Ovary (tissue), 9 donors: Measurements from ENCODE around the gene POMT1. TPM values are rescaled to one million over a fixed set of nuclear protein-coding genes. Genes with fewer than 3 reads are reported as not detected.
"Not testable (repeated sequence)": the region's sequence is repeated elsewhere in the genome, so short reads cannot be mapped to it uniquely, and the experiment has no call there.

Source experiments
- DNase-seq, 5 donors: peaks; one replicate each; pipeline ENCODE4 v3.0.0-alpha.2; 2019 to 2020
- H3K27ac ChIP-seq, 2 donors: fragments of 200-600 bp; one replicate each; pipeline versions ENCODE4 v1.5.1 to v1.8.0; 2019 to 2022
- H3K27me3 ChIP-seq: fragments of 200-600 bp; one replicate; pipeline ENCODE4 v1.8.0; 2022
- H3K36me3 ChIP-seq: fragments of 200-600 bp; sonication (generic); one replicate; pipeline ENCODE4 v1.5.1; 2019
- H3K4me1 ChIP-seq: one replicate; pipeline ENCODE4 v1.8.1; 2013; ENCODE audit warnings: mild to moderate bottlenecking, moderate library complexity; ENCODE audit not compliant: insufficient read depth
- H3K4me3 ChIP-seq: fragments of 200-600 bp; sonication (generic); one replicate; pipeline ENCODE4 v1.5.1; 2017
- H3K9me3 ChIP-seq, 2 donors: fragments of 200-600 bp in 1 of 2; sonication (generic) in 1 of 2; one replicate each; pipeline versions ENCODE4 v1.5.1 to v1.8.1; 2013 to 2019; ENCODE audit warnings: mild to moderate bottlenecking in 1 of 2, moderate library complexity in 1 of 2
- EP300 ChIP-seq: sonication (generic); formaldehyde crosslinking; IDR thresholded peaks from one replicate; pipeline ENCODE4 v1.6.1; 2017; ENCODE audit warnings: antibody characterized with exemption
- POLR2A ChIP-seq: fragments of 450-650 bp; IDR thresholded peaks from one replicate; pipeline ENCODE4 v1.6.1; 2017; ENCODE audit warnings: antibody characterized with exemption, mild to moderate bottlenecking, moderate library complexity
- WGBS, 3 donors: extraction: QIAGEN DNeasy Blood & Tissue Kit in 1 of 3; methylation state at CpG; one replicate each; pipeline versions ENCODE4 v1.1.5 to v1.1.7; 2013 to 2017; 5-methylcytosine and 5-hydroxymethylcytosine counted together
- intact Hi-C, 4 donors: fragments of 100-400 bp; cut with DNase I; formaldehyde crosslinking; loops; one replicate each; pipeline versions ENCODE4 v1.11.0 to v1.15.1; 2022 to 2023
- polyA plus RNA-seq, 2 donors: library from polyadenylated mRNA; stranded (reverse); fragments of 200-250 nt in 1 of 2; fragments of 350-450 nt in 1 of 2; fragmentation: Illumina TruSeq in 1 of 2; extraction: RNeasy Lipid Tissue Mini Kit (QIAGEN cat#74804) in 1 of 2; gene quantifications; one replicate each; pipeline ENCODE4 v1.2.3, GENCODE V29; 2013 to 2014
- total RNA-seq, 7 donors: library from RNA; depleted of rRNA in 2 of 7; stranded (reverse); fragments of >200 nt in 2 of 7; fragmentation: NEBNext Ultra II Directional in 3 of 7; extraction: Animal tissue kit (Norgen Biotek cat#: 25700) in 3 of 7; gene quantifications; one replicate each; pipeline versions ENCODE4 v1.1.0 to v1.2.4, GENCODE V29; 2016 to 2023
- TF ChIP-seq, protein P1 (sequence below), 3 donors: fragments of 450-650 bp in 2 of 3; fragments of 200-600 bp in 1 of 3; IDR thresholded peaks; one replicate each; pipeline versions ENCODE4 v1.5.1 to v1.8.0; 2016 to 2022; ENCODE audit warnings: antibody characterized with exemption in 3 of 3, mild to moderate bottlenecking in 1 of 3
- donor health status: DM: no; HTN: no; CAD: no; lungs with moderate emphysema.
- donor health status: DM: no; HTN: no; CAD: no.
- donor health status: Bipolar disorder and iron deficiency.
- donor health status: DM: yes; HTN: yes; CAD: no.
- donor health status: DM: no; HTN: no; CAD: no.
- donor health status: DM: yes; HTN: yes; CAD: no.

Gene POMT1
- total and polyA plus RNA-seq, 9 donors, result 14.6 to 30.8 (median 25.1) TPM

DNA sequence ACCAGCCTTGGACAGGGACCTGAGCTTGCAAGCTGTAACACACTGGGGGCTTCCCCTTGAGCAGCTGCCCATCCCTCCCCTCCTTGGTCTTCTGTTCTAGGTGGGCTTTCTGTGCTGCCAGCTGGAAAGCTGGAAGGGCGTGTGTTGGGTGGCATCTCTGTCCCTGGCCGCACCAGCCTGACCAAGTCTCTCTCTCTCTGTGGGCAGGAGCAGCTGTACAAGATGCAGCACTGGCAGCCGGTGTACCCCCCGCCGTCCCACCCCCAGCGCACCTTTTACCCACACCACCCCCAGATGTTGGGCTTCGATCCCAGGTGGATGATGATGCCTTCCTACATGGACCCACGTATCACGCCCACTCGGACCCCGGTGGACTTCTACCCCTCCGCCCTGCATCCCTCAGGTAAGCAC, 32.1 kb upstream of the POMT1 start:
- H3K27me3 ChIP-seq, result no peaks in the 10 kb centered on the region
- intact Hi-C loops, result loop anchor here in 1 of 4 donors (10.0 kb wide), 2 partner anchors 66 to 116 kb away; no protein-coding TSS in a partner anchor
- H3K36me3 ChIP-seq, result no peaks in the 10 kb centered on the region
- no peaks in the 10 kb centered on the region for H3K9me3 ChIP-seq
- DNase-seq, result peak in 1 of 5 donors; percentile 30
- H3K4me3 ChIP-seq, result no peak overlapping the region
- peaks cover 3% of the 10 kb centered on the region for H3K4me1 ChIP-seq
- H3K27ac ChIP-seq, result no peak overlapping the region
- TF ChIP-seq, protein P1, sequence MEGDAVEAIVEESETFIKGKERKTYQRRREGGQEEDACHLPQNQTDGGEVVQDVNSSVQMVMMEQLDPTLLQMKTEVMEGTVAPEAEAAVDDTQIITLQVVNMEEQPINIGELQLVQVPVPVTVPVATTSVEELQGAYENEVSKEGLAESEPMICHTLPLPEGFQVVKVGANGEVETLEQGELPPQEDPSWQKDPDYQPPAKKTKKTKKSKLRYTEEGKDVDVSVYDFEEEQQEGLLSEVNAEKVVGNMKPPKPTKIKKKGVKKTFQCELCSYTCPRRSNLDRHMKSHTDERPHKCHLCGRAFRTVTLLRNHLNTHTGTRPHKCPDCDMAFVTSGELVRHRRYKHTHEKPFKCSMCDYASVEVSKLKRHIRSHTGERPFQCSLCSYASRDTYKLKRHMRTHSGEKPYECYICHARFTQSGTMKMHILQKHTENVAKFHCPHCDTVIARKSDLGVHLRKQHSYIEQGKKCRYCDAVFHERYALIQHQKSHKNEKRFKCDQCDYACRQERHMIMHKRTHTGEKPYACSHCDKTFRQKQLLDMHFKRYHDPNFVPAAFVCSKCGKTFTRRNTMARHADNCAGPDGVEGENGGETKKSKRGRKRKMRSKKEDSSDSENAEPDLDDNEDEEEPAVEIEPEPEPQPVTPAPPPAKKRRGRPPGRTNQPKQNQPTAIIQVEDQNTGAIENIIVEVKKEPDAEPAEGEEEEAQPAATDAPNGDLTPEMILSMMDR (IDR thresholded peaks at IDR 0.05), result no peak
- TF ChIP-seq POLR2A (no peak), EP300 (no peak)
- WGBS, 3 donors, result 97% methylated on average over 12 of the region's 12 CpGs

DNA sequence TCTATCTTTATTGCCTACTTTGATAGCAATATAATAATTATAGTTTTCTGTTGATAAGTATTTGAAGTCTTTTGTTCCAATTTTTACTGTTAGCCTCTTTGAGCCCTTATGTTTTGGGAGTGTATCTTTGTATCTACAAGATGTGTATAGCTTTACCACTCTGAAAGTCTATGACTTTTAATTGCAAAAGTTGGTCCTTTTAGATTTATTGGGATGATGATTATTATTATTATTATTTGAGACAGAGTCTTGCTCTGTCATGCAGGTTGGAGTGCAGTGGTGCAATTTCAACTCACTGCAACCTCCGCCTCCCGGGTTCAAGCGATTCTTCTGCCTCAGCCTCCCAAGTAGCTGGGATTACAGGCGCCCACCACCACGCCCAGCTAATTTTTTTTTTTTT, 30.6 kb upstream of the POMT1 start:
- not testable (repeated sequence) for DNase-seq, H3K36me3 ChIP-seq, H3K9me3 ChIP-seq, H3K4me3 ChIP-seq, H3K27me3 ChIP-seq, H3K4me1 ChIP-seq, H3K27ac ChIP-seq
- 93 to 97% (median 95%) methylated on average over 5 of the region's 5 CpGs for WGBS, 3 donors
- intact Hi-C loops, result loop anchor here in 1 of 4 donors (10.0 kb wide), 2 partner anchors 67 to 117 kb away; no protein-coding TSS in a partner anchor

DNA sequence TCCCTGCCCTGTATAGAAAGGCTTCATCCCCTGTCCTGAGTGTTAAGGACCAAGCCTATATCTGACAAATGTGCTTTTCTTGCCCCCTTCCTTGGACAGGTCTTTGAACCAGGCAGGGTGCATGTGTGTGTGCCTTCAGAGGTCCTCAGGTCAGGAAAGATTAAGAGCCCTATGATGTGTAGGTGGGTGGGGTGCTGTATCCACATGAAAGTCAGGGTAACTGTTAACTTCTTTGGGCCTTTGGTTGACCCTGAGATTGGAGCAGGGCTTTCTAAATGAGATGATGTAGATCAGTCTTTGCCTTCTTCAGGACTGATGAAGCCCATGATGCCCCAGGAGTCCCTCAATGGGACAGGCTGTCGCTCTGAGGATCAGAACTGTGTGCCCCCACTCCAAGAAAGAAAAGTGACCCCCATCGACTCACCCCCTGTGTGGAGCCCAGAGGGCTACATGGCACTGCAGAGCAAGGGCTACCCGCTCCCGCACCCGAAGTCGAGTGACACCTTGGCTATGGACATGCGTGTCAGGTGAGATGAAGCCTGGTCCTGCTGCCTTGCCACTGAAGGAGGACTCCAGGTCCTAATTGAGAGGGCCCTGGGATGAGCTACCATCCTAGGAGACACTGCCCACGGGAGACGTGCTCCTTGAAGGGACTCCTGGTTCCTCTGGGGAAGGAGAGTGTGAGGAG, 29.4 kb upstream of the POMT1 start:
- H3K4me3 ChIP-seq, result no peak overlapping the region
- TF ChIP-seq, protein P1 (IDR thresholded peaks at IDR 0.05), result no peak
- TF ChIP-seq POLR2A (no peak), EP300 (no peak)
- 84 to 92% (median 90%) methylated on average over 9 of the region's 9 CpGs for WGBS, 3 donors
- no peaks in the 10 kb centered on the region for H3K36me3 ChIP-seq
- intact Hi-C loops, result loop anchor here in 1 of 4 donors (10.0 kb wide), 2 partner anchors 69 to 119 kb away; no protein-coding TSS in a partner anchor
- H3K9me3 ChIP-seq, result no peaks in the 10 kb centered on the region
- H3K4me1 ChIP-seq, result no peaks in the 10 kb centered on the region
- H3K27me3 ChIP-seq, result no peaks in the 10 kb centered on the region
- H3K27ac ChIP-seq, result no peak overlapping the region
- peak in 1 of 5 donors; percentile 22 for DNase-seq

DNA sequence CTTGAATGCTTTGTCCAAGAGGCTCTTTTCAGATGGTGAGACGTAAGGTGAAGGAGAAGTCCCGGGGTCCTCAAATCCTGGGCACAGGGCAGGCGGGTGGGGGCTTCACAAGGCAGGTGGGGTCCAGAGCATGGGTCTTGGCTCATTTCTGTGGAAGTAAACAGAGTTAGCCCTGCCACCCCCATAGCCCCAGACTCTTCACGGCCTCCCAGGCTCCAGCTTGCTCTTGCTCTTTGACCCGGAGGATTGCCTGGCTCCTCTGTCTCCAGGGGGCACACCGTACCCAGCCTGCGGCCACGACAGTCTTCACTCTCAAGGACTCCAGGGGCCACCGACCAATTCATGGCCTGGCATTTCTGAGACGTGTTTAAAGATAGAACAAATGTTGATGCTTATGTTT, 28.8 kb upstream of the POMT1 start:
- WGBS, 3 donors, result 72 to 82% (median 72%) methylated on average over 10 of the region's 10 CpGs
- no peaks in the 10 kb centered on the region for H3K36me3 ChIP-seq
- H3K4me3 ChIP-seq, result no peak overlapping the region
- H3K27ac ChIP-seq, result no peak overlapping the region
- no peaks in the 10 kb centered on the region for H3K9me3 ChIP-seq
- TF ChIP-seq, protein P1 (IDR thresholded peaks at IDR 0.05), result no peak
- TF ChIP-seq POLR2A (no peak), EP300 (no peak)
- DNase-seq, result peak in 1 of 5 donors; percentile 21
- H3K4me1 ChIP-seq, result no peaks in the 10 kb centered on the region
- intact Hi-C loops, result loop anchor here in 1 of 4 donors (10.0 kb wide), 2 partner anchors 69 to 119 kb away; no protein-coding TSS in a partner anchor
- H3K27me3 ChIP-seq, result no peaks in the 10 kb centered on the region

DNA sequence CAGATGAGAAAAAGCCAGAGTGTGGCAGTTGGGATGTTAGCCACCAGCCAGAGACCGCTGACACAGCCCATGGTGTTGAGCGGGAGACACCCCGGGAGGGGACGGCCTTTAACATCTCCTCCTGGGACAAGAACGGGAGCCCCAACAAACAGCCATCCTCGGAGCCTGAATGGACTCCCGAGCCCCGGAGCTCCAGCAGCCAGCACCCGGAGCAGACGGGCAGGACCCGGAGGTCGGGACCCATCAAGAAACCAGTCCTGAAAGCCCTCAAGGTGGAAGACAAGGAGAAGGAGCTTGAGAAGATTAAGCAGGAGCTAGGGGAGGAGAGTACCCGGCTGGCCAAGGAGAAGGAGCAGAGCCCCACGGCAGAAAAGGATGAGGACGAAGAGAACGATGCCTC, 28.0 kb upstream of the POMT1 start:
- no peaks in the 10 kb centered on the region for H3K36me3 ChIP-seq
- no peaks in the 10 kb centered on the region for H3K9me3 ChIP-seq
- no peak overlapping the region for H3K4me3 ChIP-seq
- WGBS, 3 donors, result 80 to 84% (median 83%) methylated on average over 16 of the region's 16 CpGs
- H3K4me1 ChIP-seq, result no peaks in the 10 kb centered on the region
- intact Hi-C loops, result loop anchor here in 3 of 4 donors (5.0 to 10.0 kb wide), 4 partner anchors 70 to 127 kb away; no protein-coding TSS in a partner anchor
- H3K27ac ChIP-seq, result no peak overlapping the region
- TF ChIP-seq EP300 (no peak), POLR2A (no peak)
- TF ChIP-seq, protein P1 (IDR thresholded peaks at IDR 0.05), result no peak
- no peaks in the 10 kb centered on the region for H3K27me3 ChIP-seq
- DNase-seq, result peak in 1 of 5 donors; percentile 39
